GM12801 (cell line): ENCODE data around the gene SYNGAP1.

ENCODE experiments used
- TF ChIP-seq, protein P1 (sequence below): IDR thresholded peaks from one replicate; pipeline ENCODE4 v1.5.1; 2011; ENCODE audit warnings: control low read depth; ENCODE audit not compliant: insufficient read length; ENCODE audit errors: extremely low read depth

The SYNGAP1 gene

GRCh38 chr6:33466075-33466735 lies 46.3 kb downstream of the SYNGAP1 start:
- TF ChIP-seq, protein P1, sequence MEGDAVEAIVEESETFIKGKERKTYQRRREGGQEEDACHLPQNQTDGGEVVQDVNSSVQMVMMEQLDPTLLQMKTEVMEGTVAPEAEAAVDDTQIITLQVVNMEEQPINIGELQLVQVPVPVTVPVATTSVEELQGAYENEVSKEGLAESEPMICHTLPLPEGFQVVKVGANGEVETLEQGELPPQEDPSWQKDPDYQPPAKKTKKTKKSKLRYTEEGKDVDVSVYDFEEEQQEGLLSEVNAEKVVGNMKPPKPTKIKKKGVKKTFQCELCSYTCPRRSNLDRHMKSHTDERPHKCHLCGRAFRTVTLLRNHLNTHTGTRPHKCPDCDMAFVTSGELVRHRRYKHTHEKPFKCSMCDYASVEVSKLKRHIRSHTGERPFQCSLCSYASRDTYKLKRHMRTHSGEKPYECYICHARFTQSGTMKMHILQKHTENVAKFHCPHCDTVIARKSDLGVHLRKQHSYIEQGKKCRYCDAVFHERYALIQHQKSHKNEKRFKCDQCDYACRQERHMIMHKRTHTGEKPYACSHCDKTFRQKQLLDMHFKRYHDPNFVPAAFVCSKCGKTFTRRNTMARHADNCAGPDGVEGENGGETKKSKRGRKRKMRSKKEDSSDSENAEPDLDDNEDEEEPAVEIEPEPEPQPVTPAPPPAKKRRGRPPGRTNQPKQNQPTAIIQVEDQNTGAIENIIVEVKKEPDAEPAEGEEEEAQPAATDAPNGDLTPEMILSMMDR = no peak

- TF ChIP-seq, protein P1 = no peak
Observed at GRCh38 chr6:33467091-33467490, 47.2 kb downstream of the SYNGAP1 start.

DNA sequence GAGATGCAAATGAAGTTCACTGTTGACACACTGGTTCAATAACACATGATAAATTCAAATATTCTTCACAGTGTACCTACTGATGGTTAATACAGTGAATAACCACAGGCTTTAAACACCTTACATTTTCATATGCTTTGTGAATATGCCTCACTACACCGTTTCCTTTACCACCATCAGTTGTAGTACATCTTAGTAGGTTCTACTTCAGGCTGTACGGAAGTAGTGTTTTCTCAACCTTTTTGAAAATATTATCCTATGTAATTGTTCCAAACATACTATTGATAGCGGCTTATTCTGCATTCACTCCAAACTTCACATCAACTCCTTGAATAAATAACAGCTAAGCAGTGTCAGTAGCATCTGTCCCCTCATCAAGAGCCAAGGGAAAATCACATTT lies 49.8 kb downstream of the SYNGAP1 start:
- TF ChIP-seq, protein P1 = no peak

DNA sequence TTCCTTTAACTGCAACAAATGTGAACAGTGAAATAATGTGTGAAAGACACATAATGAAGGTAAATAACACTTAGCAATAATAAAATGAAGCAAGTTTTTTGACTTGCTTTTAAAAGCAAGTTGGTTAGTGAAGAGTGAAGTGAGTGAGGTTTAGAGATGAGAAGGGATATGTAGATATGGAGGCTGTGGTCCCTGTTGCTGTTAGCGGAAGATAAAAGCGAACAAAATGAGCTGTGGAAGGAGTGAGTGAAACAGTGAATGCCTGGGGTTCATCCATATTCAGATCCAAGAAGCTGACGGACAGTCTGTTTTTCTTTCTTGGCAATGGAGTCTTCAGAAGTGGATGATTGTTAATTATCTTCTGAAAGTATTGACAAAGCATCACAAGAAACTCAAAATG lies 58.0 kb downstream of the SYNGAP1 start:
- TF ChIP-seq, protein P1 = no peak

GRCh38 chr6:33481192-33481591 lies 61.3 kb downstream of the SYNGAP1 start:
- TF ChIP-seq, protein P1 = no peak

- TF ChIP-seq, protein P1 = no peak
Observed at GRCh38 chr6:33483678-33484077, 63.8 kb downstream of the SYNGAP1 start.

GRCh38 chr6:33488339-33488738 lies 68.5 kb downstream of the SYNGAP1 start:
- TF ChIP-seq, protein P1 = no peak
